Measurements from ENCODE around the gene ZNF837. TPM values are rescaled to one million over a fixed set of nuclear protein-coding genes. Genes with fewer than 3 reads are reported as not detected.
"Not testable (repeated sequence)": the region's sequence is repeated elsewhere in the genome, so short reads cannot be mapped to it uniquely, and the experiment has no call there.

The ZNF837 gene
- polyA plus RNA-seq, 1 donor, result 4.3 TPM

DNA sequence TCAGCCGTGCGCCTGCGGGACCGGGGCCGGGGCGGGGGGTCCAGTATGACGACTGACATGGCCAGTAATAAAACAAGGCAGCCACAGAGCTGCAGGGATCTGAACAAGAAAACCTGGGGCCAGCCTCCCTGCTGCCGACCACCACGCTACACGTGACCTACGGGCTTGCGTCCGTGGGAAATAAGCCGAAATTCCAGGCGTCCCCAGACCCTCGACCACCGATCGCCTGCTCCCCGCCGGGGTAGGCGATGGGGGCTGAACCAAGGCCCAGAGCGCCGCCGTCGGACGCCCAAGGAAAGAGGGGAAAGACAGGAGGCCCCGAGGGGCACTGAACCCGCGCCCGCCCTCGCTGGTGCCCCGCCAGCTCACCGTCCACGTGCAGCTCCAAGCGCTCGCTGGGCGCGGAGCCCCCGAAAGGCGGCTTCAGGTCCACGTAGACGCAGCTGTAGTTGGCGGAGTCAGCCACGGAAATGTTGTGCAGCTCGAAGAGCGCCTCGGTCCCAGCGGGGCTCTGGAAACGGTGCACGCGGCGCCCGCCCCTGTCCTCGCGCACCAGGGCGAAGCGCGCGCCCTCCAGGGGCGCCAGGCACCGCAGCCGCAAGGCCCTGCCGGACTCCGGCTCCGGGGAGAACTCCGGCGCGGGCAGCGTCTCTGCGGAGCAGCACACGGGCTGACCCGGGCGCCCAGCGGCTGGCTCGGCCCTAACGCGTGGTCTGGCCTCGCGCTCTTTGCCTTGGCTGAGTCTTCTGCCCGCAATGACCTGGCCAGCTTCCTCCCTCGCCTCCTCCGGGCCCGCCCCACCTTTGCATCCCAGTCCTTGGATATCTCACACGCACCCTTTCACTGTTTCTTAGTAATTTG, 30.6 kb downstream of the ZNF837 start:
- DNase-seq, result peak in 1 of 2 donors; percentile 27
- peaks cover 91% of the 10 kb centered on the region for H3K27me3 ChIP-seq (ENCODE audit: control insufficient read depth, insufficient read depth, low read length)

DNA sequence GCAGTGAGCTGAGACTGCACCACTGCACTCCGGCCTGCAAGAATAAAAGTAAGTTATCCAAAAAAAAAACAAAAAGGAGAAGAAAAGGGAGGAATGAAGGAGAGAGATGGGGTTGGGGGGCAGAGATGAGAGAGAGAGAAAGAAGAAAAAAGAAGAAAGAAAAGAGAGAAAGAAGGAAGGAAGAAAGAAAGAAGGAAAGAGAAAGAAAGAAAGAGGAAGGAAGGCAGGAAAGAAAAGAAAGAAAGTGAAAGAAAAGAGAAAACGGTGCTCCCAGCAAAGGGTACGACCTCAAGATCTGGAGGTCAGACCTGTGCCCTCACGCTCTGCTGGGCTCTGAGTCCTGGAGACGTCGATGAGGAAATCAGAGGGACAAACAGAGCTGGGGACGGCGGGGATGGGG, 31.2 kb downstream of the ZNF837 start:
- no peak overlapping the region for H3K4me3 ChIP-seq (ENCODE audit: low read length)
- H3K9me3 ChIP-seq (ENCODE audit: control insufficient read depth, low read depth, low read length), result peaks cover 21% of the 10 kb centered on the region
- peaks cover 89% of the 10 kb centered on the region for H3K27me3 ChIP-seq (ENCODE audit: control insufficient read depth, insufficient read depth, low read length)
- no peak for DNase-seq
- H3K27ac ChIP-seq (ENCODE audit: low read length), result no peak overlapping the region
- no peaks in the 10 kb centered on the region for H3K36me3 ChIP-seq (ENCODE audit: control insufficient read depth, insufficient read depth, low read length)
- 51% methylated on average over 3 of the region's 8 CpGs for WGBS (ENCODE audit: insufficient coverage, low lambda C conversion rate)
- H3K4me1 ChIP-seq (ENCODE audit: control insufficient read depth, insufficient read depth, low read length), result peaks cover 11% of the 10 kb centered on the region

More for the DNA sequence above, 30.6 kb downstream of the ZNF837 start:
- WGBS (ENCODE audit: insufficient coverage, low lambda C conversion rate), result 10% methylated on average over 4 of the region's 84 CpGs
- H3K4me1 ChIP-seq (ENCODE audit: control insufficient read depth, insufficient read depth, low read length), result peaks cover 11% of the 10 kb centered on the region
- H3K9me3 ChIP-seq (ENCODE audit: control insufficient read depth, low read depth, low read length), result peaks cover 21% of the 10 kb centered on the region
- H3K36me3 ChIP-seq (ENCODE audit: control insufficient read depth, insufficient read depth, low read length), result no peaks in the 10 kb centered on the region
- H3K4me3 ChIP-seq (ENCODE audit: low read length), result no peak overlapping the region
- no peak overlapping the region for H3K27ac ChIP-seq (ENCODE audit: low read length)

GRCh38 chr19:58348080-58348479, 32.8 kb downstream of the ZNF837 start:
- H3K4me3 ChIP-seq (ENCODE audit: low read length); DNase-seq; H3K36me3 ChIP-seq (ENCODE audit: control insufficient read depth, insufficient read depth, low read length); H3K27ac ChIP-seq (ENCODE audit: low read length): not testable (repeated sequence)
- Histone ChIP-seq H3K4me1 (ENCODE audit: control insufficient read depth, insufficient read depth, low read length) (peaks cover 11% of the 10 kb centered on the region), H3K9me3 (ENCODE audit: control insufficient read depth, low read depth, low read length) (peaks cover 21% of the 10 kb centered on the region), H3K27me3 (ENCODE audit: control insufficient read depth, insufficient read depth, low read length) (peaks cover 76% of the 10 kb centered on the region)
- 58% methylated on average over 2 of the region's 12 CpGs for WGBS (ENCODE audit: insufficient coverage, low lambda C conversion rate)

- H3K9me3 ChIP-seq (ENCODE audit: control insufficient read depth, low read depth, low read length), result peaks cover 21% of the 10 kb centered on the region
- no peak overlapping the region for H3K27ac ChIP-seq (ENCODE audit: low read length)
- H3K4me3 ChIP-seq (ENCODE audit: low read length), result peak overlapping the region; percentile 31
- WGBS (ENCODE audit: insufficient coverage, low lambda C conversion rate), result no CpG with 5 or more reads among the region's 82 CpGs
- H3K4me1 ChIP-seq (ENCODE audit: control insufficient read depth, insufficient read depth, low read length), result peaks cover 11% of the 10 kb centered on the region
- H3K36me3 ChIP-seq (ENCODE audit: control insufficient read depth, insufficient read depth, low read length), result no peaks in the 10 kb centered on the region
- peak in 1 of 2 donors; percentile 41 for DNase-seq
- peaks cover 67% of the 10 kb centered on the region for H3K27me3 ChIP-seq (ENCODE audit: control insufficient read depth, insufficient read depth, low read length)
These were observed 33.6 kb downstream of the ZNF837 start for GRCh38 chr19:58346961-58347929.

- 83% methylated on average over 1 of the region's 5 CpGs for WGBS (ENCODE audit: insufficient coverage, low lambda C conversion rate)
- peaks cover 52% of the 10 kb centered on the region for H3K27me3 ChIP-seq (ENCODE audit: control insufficient read depth, insufficient read depth, low read length)
These were observed 35.3 kb downstream of the ZNF837 start for GRCh38 chr19:58345558-58345957.

GRCh38 chr19:58338825-58339558, 41.8 kb downstream of the ZNF837 start:
- H3K36me3 ChIP-seq (ENCODE audit: control insufficient read depth, insufficient read depth, low read length), result peaks cover 47% of the 10 kb centered on the region
- peaks cover 4% of the 10 kb centered on the region for H3K9me3 ChIP-seq (ENCODE audit: control insufficient read depth, low read depth, low read length)
- no CpG with 5 or more reads among the region's 30 CpGs for WGBS (ENCODE audit: insufficient coverage, low lambda C conversion rate)
- no peak for DNase-seq
- no peaks in the 10 kb centered on the region for H3K4me1 ChIP-seq (ENCODE audit: control insufficient read depth, insufficient read depth, low read length)
- no peak overlapping the region for H3K4me3 ChIP-seq (ENCODE audit: low read length)
- no peak overlapping the region for H3K27ac ChIP-seq (ENCODE audit: low read length)
- no peaks in the 10 kb centered on the region for H3K27me3 ChIP-seq (ENCODE audit: control insufficient read depth, insufficient read depth, low read length)

More at GRCh38 chr19:58345558-58345957, 35.3 kb downstream of the ZNF837 start:
- Histone ChIP-seq H3K9me3 (ENCODE audit: control insufficient read depth, low read depth, low read length) (peaks cover 13% of the 10 kb centered on the region), H3K36me3 (ENCODE audit: control insufficient read depth, insufficient read depth, low read length) (no peaks in the 10 kb centered on the region), H3K4me3 (ENCODE audit: low read length) (no peak overlapping the region), H3K27ac (ENCODE audit: low read length) (no peak overlapping the region), H3K4me1 (ENCODE audit: control insufficient read depth, insufficient read depth, low read length) (peaks cover 7% of the 10 kb centered on the region)
- DNase-seq, result no peak

DNA sequence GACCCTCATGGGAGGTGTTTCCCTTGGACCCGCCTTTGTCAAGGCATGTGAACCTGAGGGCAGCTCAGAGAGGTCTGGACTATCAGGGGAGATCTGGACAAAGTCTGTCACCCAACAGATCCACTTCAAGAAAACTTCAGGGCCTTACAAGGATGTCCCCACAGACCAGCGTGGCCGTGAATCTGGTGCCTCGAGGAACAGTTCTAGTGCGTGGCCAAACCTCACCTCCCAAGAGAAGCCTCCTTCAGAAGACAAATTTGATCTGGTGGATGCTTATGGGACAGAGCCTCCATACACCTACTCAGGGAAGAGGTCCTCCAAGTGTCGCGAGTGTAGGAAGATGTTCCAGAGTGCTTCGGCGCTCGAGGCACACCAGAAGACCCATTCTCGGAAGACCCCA, 42.5 kb downstream of the ZNF837 start:
- Histone ChIP-seq H3K4me3 (ENCODE audit: low read length) (no peak overlapping the region), H3K36me3 (ENCODE audit: control insufficient read depth, insufficient read depth, low read length) (peaks cover 47% of the 10 kb centered on the region), H3K27me3 (ENCODE audit: control insufficient read depth, insufficient read depth, low read length) (no peaks in the 10 kb centered on the region), H3K4me1 (ENCODE audit: control insufficient read depth, insufficient read depth, low read length) (no peaks in the 10 kb centered on the region), H3K9me3 (ENCODE audit: control insufficient read depth, low read depth, low read length) (peaks cover 4% of the 10 kb centered on the region), H3K27ac (ENCODE audit: low read length) (no peak overlapping the region)
- no CpG with 5 or more reads among the region's 11 CpGs for WGBS (ENCODE audit: insufficient coverage, low lambda C conversion rate)
- no peak for DNase-seq

- Histone ChIP-seq H3K36me3 (ENCODE audit: control insufficient read depth, insufficient read depth, low read length) (peaks cover 47% of the 10 kb centered on the region), H3K27ac (ENCODE audit: low read length) (no peak overlapping the region), H3K9me3 (ENCODE audit: control insufficient read depth, low read depth, low read length) (peaks cover 4% of the 10 kb centered on the region), H3K27me3 (ENCODE audit: control insufficient read depth, insufficient read depth, low read length) (no peaks in the 10 kb centered on the region), H3K4me3 (ENCODE audit: low read length) (no peak overlapping the region), H3K4me1 (ENCODE audit: control insufficient read depth, insufficient read depth, low read length) (no peaks in the 10 kb centered on the region)
- WGBS (ENCODE audit: insufficient coverage, low lambda C conversion rate), result no CpG with 5 or more reads among the region's 4 CpGs
- no peak for DNase-seq
These were observed 44.0 kb downstream of the ZNF837 start for GRCh38 chr19:58336820-58337219.

- H3K4me3 ChIP-seq (ENCODE audit: low read length), result no peak overlapping the region
- peaks cover 47% of the 10 kb centered on the region for H3K36me3 ChIP-seq (ENCODE audit: control insufficient read depth, insufficient read depth, low read length)
- no peak for DNase-seq
- no CpG with 5 or more reads among the region's 1 CpG for WGBS (ENCODE audit: insufficient coverage, low lambda C conversion rate)
- H3K4me1 ChIP-seq (ENCODE audit: control insufficient read depth, insufficient read depth, low read length), result no peaks in the 10 kb centered on the region
- H3K9me3 ChIP-seq (ENCODE audit: control insufficient read depth, low read depth, low read length), result peaks cover 4% of the 10 kb centered on the region
- H3K27me3 ChIP-seq (ENCODE audit: control insufficient read depth, insufficient read depth, low read length), result no peaks in the 10 kb centered on the region
- H3K27ac ChIP-seq (ENCODE audit: low read length), result no peak overlapping the region
These were observed 44.6 kb downstream of the ZNF837 start for GRCh38 chr19:58336216-58336615.

DNA sequence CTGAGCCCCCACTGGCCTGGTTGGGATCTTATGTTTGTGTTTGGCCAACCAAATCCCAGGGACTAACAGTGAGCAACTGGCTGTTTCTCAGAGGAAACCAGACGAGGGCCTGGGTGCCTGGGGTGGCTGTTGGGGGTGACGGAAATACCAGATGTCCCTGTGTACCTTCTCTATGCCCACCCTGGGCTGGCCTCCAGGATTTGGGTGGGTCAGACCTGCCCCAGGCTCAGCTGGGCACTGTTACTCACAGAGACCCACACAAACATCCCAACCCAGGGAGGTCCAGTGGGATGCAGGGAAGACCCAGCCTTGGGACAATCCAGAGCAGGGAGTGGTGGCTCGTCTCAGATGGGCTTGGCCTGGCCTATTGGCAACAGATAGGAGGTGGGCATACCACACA, 45.2 kb downstream of the ZNF837 start:
- WGBS (ENCODE audit: insufficient coverage, low lambda C conversion rate), result no CpG with 5 or more reads among the region's 3 CpGs
- no peak for DNase-seq
- H3K4me1 ChIP-seq (ENCODE audit: control insufficient read depth, insufficient read depth, low read length), result no peaks in the 10 kb centered on the region
- peaks cover 47% of the 10 kb centered on the region for H3K36me3 ChIP-seq (ENCODE audit: control insufficient read depth, insufficient read depth, low read length)
- H3K27ac ChIP-seq (ENCODE audit: low read length), result no peak overlapping the region
- peaks cover 4% of the 10 kb centered on the region for H3K9me3 ChIP-seq (ENCODE audit: control insufficient read depth, low read depth, low read length)
- H3K4me3 ChIP-seq (ENCODE audit: low read length), result no peak overlapping the region
- H3K27me3 ChIP-seq (ENCODE audit: control insufficient read depth, insufficient read depth, low read length), result no peaks in the 10 kb centered on the region
